Keratinocyte (primary cell): ENCODE results near the gene RASSF7. TPM values are rescaled to one million over a fixed set of nuclear protein-coding genes. Genes with fewer than 3 reads are reported as not detected.

Experiments
- DNase-seq: peaks from one replicate; pipeline ENCODE4 v3.0.0-alpha.2; 2011; ENCODE audit warnings: low read depth, missing footprints, low spot score
- FAIRE-seq: peaks from 2 replicates; lab custom pipeline; 2011; peaks lifted over from hg19 to GRCh38; lab: Jason Lieb, UNC
- H2AFZ ChIP-seq: 2 replicates; pipeline ENCODE4 v1.6.0; 2012; ENCODE audit warnings: low read length, control low read depth, inconsistent platforms; ENCODE audit not compliant: control insufficient read depth
- H3K27ac ChIP-seq: 2 replicates; pipeline ENCODE4 v1.5.1; 2011; ENCODE audit warnings: low read length; ENCODE audit not compliant: control insufficient read depth, insufficient read depth
- H3K27me3 ChIP-seq: 3 replicates; pipeline ENCODE4 v1.6.0; 2011; ENCODE audit warnings: low read length; ENCODE audit not compliant: control insufficient read depth, insufficient read depth; ENCODE audit errors: extremely low read depth
- H3K36me3 ChIP-seq, 2 experiments: 2 replicates in 1 of 2; 3 replicates in 1 of 2; pipeline ENCODE4 v1.5.1; 2011; ENCODE audit warnings: low read length in 2 of 2, mild to moderate bottlenecking in 1 of 2; ENCODE audit not compliant: control insufficient read depth in 2 of 2, insufficient read depth in 2 of 2; ENCODE audit errors: extremely low read depth in 1 of 2
- H3K4me1 ChIP-seq: 3 replicates; pipeline ENCODE4 v1.5.1; 2011; ENCODE audit warnings: low read length; ENCODE audit not compliant: control insufficient read depth, insufficient read depth; ENCODE audit errors: extremely low read depth
- H3K4me2 ChIP-seq: 3 replicates; pipeline ENCODE4 v1.6.0; 2011; ENCODE audit warnings: low read depth, low read length; ENCODE audit not compliant: control insufficient read depth, insufficient read depth; ENCODE audit errors: extremely low read depth
- H3K4me3 ChIP-seq, 3 experiments: fragments of 200-600 bp in 1 of 3; sonication (generic) in 1 of 3; 2 replicates in 2 of 3; 3 replicates in 1 of 3; pipeline ENCODE4 v1.5.1; 2011 to 2016; ENCODE audit warnings: low read length in 3 of 3, mild to moderate bottlenecking in 3 of 3, control low read depth in 2 of 3, inconsistent platforms in 1 of 3, low read depth in 1 of 3, mixed read lengths in 1 of 3, mixed run types in 1 of 3, moderate library complexity in 1 of 3; ENCODE audit not compliant: control insufficient read depth in 2 of 3, insufficient read depth in 2 of 3; ENCODE audit errors: extremely low read depth in 1 of 3
- H3K79me2 ChIP-seq: 2 replicates; pipeline ENCODE4 v1.6.0; 2012; ENCODE audit warnings: low read length; ENCODE audit not compliant: control insufficient read depth, insufficient read depth
- H3K9ac ChIP-seq: 3 replicates; pipeline ENCODE4 v1.6.0; 2011; ENCODE audit warnings: low read length; ENCODE audit not compliant: control insufficient read depth, insufficient read depth; ENCODE audit errors: extremely low read depth
- H3K9me1 ChIP-seq: 3 replicates; pipeline ENCODE4 v1.6.0; 2011; ENCODE audit warnings: low read length; ENCODE audit not compliant: control insufficient read depth, insufficient read depth; ENCODE audit errors: extremely low read depth
- H3K9me3 ChIP-seq: 2 replicates; pipeline ENCODE4 v1.5.1; 2012; ENCODE audit warnings: low read depth, low read length; ENCODE audit not compliant: control insufficient read depth
- H4K20me1 ChIP-seq: 3 replicates; pipeline ENCODE4 v1.6.0; 2011; ENCODE audit warnings: low read length; ENCODE audit not compliant: control insufficient read depth, insufficient read depth; ENCODE audit errors: extremely low read depth
- CTCF ChIP-seq, 3 experiments: IDR thresholded peaks in 1 of 3; conservative IDR thresholded peaks in 1 of 3; optimal IDR thresholded peaks in 1 of 3; 2 replicates in 2 of 3; 3 replicates in 1 of 3; pipeline versions ENCODE3 to v1.5.1; 2011; ENCODE audit warnings: low read length in 3 of 3, mild to moderate bottlenecking in 3 of 3, moderate library complexity in 2 of 3, control low read depth in 1 of 3, inconsistent platforms in 1 of 3; ENCODE audit not compliant: insufficient read depth in 2 of 3; ENCODE audit errors: extremely low read depth in 1 of 3
- EZH2 ChIP-seq: IDR thresholded peaks from one replicate; pipeline ENCODE4 v1.6.1; 2012; ENCODE audit warnings: inconsistent platforms, mild to moderate bottlenecking, low read length, moderate library complexity
- dilution Hi-C: fragments of 300-500 bp; cut with MboI; formaldehyde crosslinking; loops from one replicate; pipeline ENCODE4 v1.7.0; 2020; ENCODE audit warnings: low sequenced_read_pairs; ENCODE audit not compliant: extremely low pct_ligation_motif_present
- polyA plus RNA-seq, 5 experiments: library from polyadenylated mRNA; depleted of rRNA in 3 of 5; stranded (reverse) in 3 of 5; stranded (forward) in 1 of 5; unstranded in 1 of 5; fragments of >200 nt; gene quantifications; 1 replicate in 1 of 5; 2 replicates in 3 of 5; 3 replicates in 1 of 5; pipeline versions ENCODE4 v1.2.1 to v1.2.3, GENCODE V29; 2011 to 2012; ENCODE audit warnings: missing spikeins in 2 of 5, low read depth in 1 of 5, low replicate concordance in 1 of 5

RASSF7 gene
- polyA plus RNA-seq, 1 donor (not counting 4 experiments of a cell fraction or from before 2014, with no cell fraction given), result 24.3 TPM

- Histone ChIP-seq H3K27ac (no peak overlapping the region), H3K9ac (no peak overlapping the region), H3K4me3 (no peak overlapping the region), H3K9me1 (no peaks in the 10 kb centered on the region), H3K4me2 (no peak overlapping the region), H3K36me3 (peaks cover 47 to 55% of the 10 kb centered on the region in 2 experiments), H3K4me1 (no peaks in the 10 kb centered on the region), H2AFZ (no peak overlapping the region), H3K9me3 (no peaks in the 10 kb centered on the region), H3K79me2 (peaks cover 56% of the 10 kb centered on the region), H3K27me3 (no peaks in the 10 kb centered on the region), H4K20me1 (no peaks in the 10 kb centered on the region)
- TF ChIP-seq CTCF (optimal IDR thresholded peaks at IDR 0.05 in 1 of 3, IDR thresholded peaks at IDR 0.05 in 1 of 3, conservative IDR thresholded peaks at IDR 0.05 in 1 of 3; ENCODE audit: extremely low read depth in 1 of 3, insufficient read depth in 2 of 3, low read length in 3 of 3) (no peak), EZH2 (no peak)
- dilution Hi-C loops, result no loop called here
- FAIRE-seq (no peak), DNase-seq (no peak)
Measured at GRCh38 chr11:590997-591396, 30.2 kb downstream of the RASSF7 start.

- H3K4me2 ChIP-seq, result no peak overlapping the region
- no peak overlapping the region for H3K27ac ChIP-seq
- H2AFZ ChIP-seq, result no peak overlapping the region
- H3K27me3 ChIP-seq, result no peaks in the 10 kb centered on the region
- no peak for FAIRE-seq
- DNase-seq, result no peak
- dilution Hi-C loops, result no loop called here
- peaks cover 52% of the 10 kb centered on the region for H3K79me2 ChIP-seq
- no peaks in the 10 kb centered on the region for H4K20me1 ChIP-seq
- TF ChIP-seq EZH2, result no peak
- no peak for TF ChIP-seq CTCF (optimal IDR thresholded peaks at IDR 0.05 in 1 of 3, IDR thresholded peaks at IDR 0.05 in 1 of 3, conservative IDR thresholded peaks at IDR 0.05 in 1 of 3; ENCODE audit: extremely low read depth in 1 of 3, insufficient read depth in 2 of 3, low read length in 3 of 3)
- no peak overlapping the region for H3K9ac ChIP-seq
- no peaks in the 10 kb centered on the region for H3K9me3 ChIP-seq
- H3K4me1 ChIP-seq, result no peaks in the 10 kb centered on the region
- H3K9me1 ChIP-seq, result no peaks in the 10 kb centered on the region
- peaks cover 45 to 57% of the 10 kb centered on the region in 2 experiments for H3K36me3 ChIP-seq
- H3K4me3 ChIP-seq, result no peak overlapping the region
Measured at GRCh38 chr11:592501-592900, 31.7 kb downstream of the RASSF7 start.
